Fibroblast of lung (primary cell): Measurements from ENCODE around the gene CYP26C1. TPM values are rescaled to one million over a fixed set of nuclear protein-coding genes. Genes with fewer than 3 reads are reported as not detected.

Experiments
- DNase-seq, 2 donors: peaks; one replicate each; pipeline versions ENCODE4 v3.0.0 to v3.0.0-alpha.2; 2010; ENCODE audit warnings: low read depth in 2 of 2
- H2AFZ ChIP-seq: 2 replicates; pipeline ENCODE4 v1.5.1; 2012; ENCODE audit warnings: low read length, control low read depth, inconsistent platforms
- H3K27ac ChIP-seq: 2 replicates; pipeline ENCODE4 v1.5.1; 2011; ENCODE audit warnings: low read length, control low read depth; ENCODE audit not compliant: insufficient read depth
- H3K27me3 ChIP-seq: 2 replicates; pipeline ENCODE4 v1.5.1; 2011; ENCODE audit warnings: mild to moderate bottlenecking, low read length; ENCODE audit not compliant: control insufficient read depth, insufficient read depth
- H3K36me3 ChIP-seq: 2 replicates; pipeline ENCODE4 v1.5.1; 2011; ENCODE audit warnings: low read length; ENCODE audit not compliant: control insufficient read depth, insufficient read depth
- H3K4me1 ChIP-seq: 2 replicates; pipeline ENCODE4 v1.5.1; 2011; ENCODE audit warnings: low read length; ENCODE audit not compliant: control insufficient read depth, insufficient read depth; ENCODE audit errors: extremely low read depth
- H3K4me2 ChIP-seq: 2 replicates; pipeline ENCODE4 v1.5.1; 2011; ENCODE audit warnings: low read length, control low read depth; ENCODE audit not compliant: insufficient read depth; ENCODE audit errors: extremely low read depth
- H3K4me3 ChIP-seq, 4 experiments: fragments of 200-600 bp in 1 of 4; sonication (generic) in 1 of 4; replicated peaks in 1 of 4; 2 replicates each; pipeline ENCODE4 v1.5.1; 2011 to 2016; ENCODE audit warnings: low read length in 4 of 4, low read depth in 3 of 4, mild to moderate bottlenecking in 3 of 4, control low read depth in 2 of 4, inconsistent platforms in 1 of 4, mixed read lengths in 1 of 4; ENCODE audit not compliant: insufficient read depth in 1 of 4; ENCODE audit errors: control extremely low read depth in 1 of 4
- H3K79me2 ChIP-seq: 2 replicates; pipeline ENCODE4 v1.5.1; 2012; ENCODE audit warnings: mild to moderate bottlenecking, low read length, inconsistent platforms; ENCODE audit not compliant: control insufficient read depth, insufficient read depth
- H3K9ac ChIP-seq: 2 replicates; pipeline ENCODE4 v1.5.1; 2011; ENCODE audit warnings: mild to moderate bottlenecking, low read length, control low read depth; ENCODE audit not compliant: insufficient read depth
- H3K9me3 ChIP-seq: 2 replicates; pipeline ENCODE4 v1.5.1; 2012; ENCODE audit warnings: low read depth, low read length; ENCODE audit not compliant: control insufficient read depth, insufficient read depth
- H4K20me1 ChIP-seq: 2 replicates; pipeline ENCODE4 v1.5.1; 2011; ENCODE audit warnings: low read length; ENCODE audit not compliant: control insufficient read depth, insufficient read depth; ENCODE audit errors: extremely low read depth
- CTCF ChIP-seq, 2 donors: IDR thresholded peaks in 1 of 2; conservative IDR thresholded peaks in 1 of 2; 1 replicate in 1 of 2; 2 replicates in 1 of 2; pipeline ENCODE4 v1.5.1; 2011 to 2012; ENCODE audit warnings: low read length in 2 of 2, control low read depth in 1 of 2, inconsistent platforms in 1 of 2, low read depth in 1 of 2, mild to moderate bottlenecking in 1 of 2
- EZH2 ChIP-seq: IDR thresholded peaks from 2 replicates; pipeline ENCODE4 v1.5.1; 2012; ENCODE audit warnings: low read length, control low read depth, mild to moderate bottlenecking; ENCODE audit errors: missing control alignments
- polyA plus RNA-seq, 2 donors: library from polyadenylated mRNA; depleted of rRNA in 1 of 2; stranded (reverse) in 1 of 2; unstranded in 1 of 2; fragments of >200 nt; gene quantifications; 2 replicates each; pipeline ENCODE4 v1.2.1, GENCODE V29; 2011 to 2012; ENCODE audit warnings: missing spikeins in 1 of 2
- total RNA-seq: library from RNA; depleted of rRNA; stranded (reverse); fragments of >200 nt; gene quantifications from 2 replicates; pipeline ENCODE4 v1.2.1, GENCODE V29; 2014

Gene CYP26C1
- total and polyA plus RNA-seq, 2 donors (not counting 1 experiment from before 2014, with no cell fraction given): under 0.01 to 0.03 TPM

GRCh38 chr10:93026072-93026471, 34.5 kb upstream of the CYP26C1 start:
- Histone ChIP-seq H3K4me1 (peaks cover 2% of the 10 kb centered on the region), H3K36me3 (no peaks in the 10 kb centered on the region), H3K4me3 (no peak overlapping the region), H3K27me3 (no peaks in the 10 kb centered on the region), H3K27ac (no peak overlapping the region), H2AFZ (no peak overlapping the region), H3K9ac (no peak overlapping the region), H3K79me2 (no peaks in the 10 kb centered on the region), H4K20me1 (no peaks in the 10 kb centered on the region), H3K4me2 (no peak overlapping the region), H3K9me3 (no peaks in the 10 kb centered on the region)
- no peak for DNase-seq
- TF ChIP-seq CTCF (conservative IDR thresholded peaks at IDR 0.05 in 1 of 2, IDR thresholded peaks at IDR 0.05 in 1 of 2; ENCODE audit: low read depth in 1 of 2, low read length in 2 of 2) (no peak), EZH2 (no peak)

- H3K4me3 ChIP-seq: no peak overlapping the region
- H3K27me3 ChIP-seq: no peaks in the 10 kb centered on the region
- no peak overlapping the region for H3K27ac ChIP-seq
- H3K79me2 ChIP-seq: no peaks in the 10 kb centered on the region
- no peaks in the 10 kb centered on the region for H3K9me3 ChIP-seq
- H3K4me1 ChIP-seq: peaks cover 7% of the 10 kb centered on the region
- TF ChIP-seq CTCF (conservative IDR thresholded peaks at IDR 0.05 in 1 of 2, IDR thresholded peaks at IDR 0.05 in 1 of 2; ENCODE audit: low read depth in 1 of 2, low read length in 2 of 2): no peak
- TF ChIP-seq EZH2: no peak
- DNase-seq: no peak
- no peak overlapping the region for H2AFZ ChIP-seq
- H3K9ac ChIP-seq: no peak overlapping the region
- H4K20me1 ChIP-seq: no peaks in the 10 kb centered on the region
- H3K4me2 ChIP-seq: no peak overlapping the region
- H3K36me3 ChIP-seq: no peaks in the 10 kb centered on the region
Observed at GRCh38 chr10:93027508-93027907, 33.1 kb upstream of the CYP26C1 start.

GRCh38 chr10:93028883-93029282, 31.7 kb upstream of the CYP26C1 start:
- no peaks in the 10 kb centered on the region for H3K79me2 ChIP-seq
- H3K9me3 ChIP-seq: no peaks in the 10 kb centered on the region
- H3K4me1 ChIP-seq: peaks cover 7% of the 10 kb centered on the region
- no peaks in the 10 kb centered on the region for H3K36me3 ChIP-seq
- H3K27me3 ChIP-seq: no peaks in the 10 kb centered on the region
- DNase-seq: peak; percentile 55 to 72
- H3K27ac ChIP-seq: no peak overlapping the region
- H3K4me3 ChIP-seq: no peak overlapping the region
- H4K20me1 ChIP-seq: no peaks in the 10 kb centered on the region
- no peak for TF ChIP-seq EZH2
- TF ChIP-seq CTCF (conservative IDR thresholded peaks at IDR 0.05 in 1 of 2, IDR thresholded peaks at IDR 0.05 in 1 of 2; ENCODE audit: low read depth in 1 of 2, low read length in 2 of 2): no peak
- H3K4me2 ChIP-seq: no peak overlapping the region
- H2AFZ ChIP-seq: no peak overlapping the region
- no peak overlapping the region for H3K9ac ChIP-seq
